GOT3 (cell line): ENCODE results near the gene DHX35.

Experiments
- DNase-seq: peaks from one replicate; lab custom pipeline; 2025; ENCODE audit warnings: mixed read lengths; lab: John Stamatoyannopoulos, UW

The DHX35 gene, protein sequence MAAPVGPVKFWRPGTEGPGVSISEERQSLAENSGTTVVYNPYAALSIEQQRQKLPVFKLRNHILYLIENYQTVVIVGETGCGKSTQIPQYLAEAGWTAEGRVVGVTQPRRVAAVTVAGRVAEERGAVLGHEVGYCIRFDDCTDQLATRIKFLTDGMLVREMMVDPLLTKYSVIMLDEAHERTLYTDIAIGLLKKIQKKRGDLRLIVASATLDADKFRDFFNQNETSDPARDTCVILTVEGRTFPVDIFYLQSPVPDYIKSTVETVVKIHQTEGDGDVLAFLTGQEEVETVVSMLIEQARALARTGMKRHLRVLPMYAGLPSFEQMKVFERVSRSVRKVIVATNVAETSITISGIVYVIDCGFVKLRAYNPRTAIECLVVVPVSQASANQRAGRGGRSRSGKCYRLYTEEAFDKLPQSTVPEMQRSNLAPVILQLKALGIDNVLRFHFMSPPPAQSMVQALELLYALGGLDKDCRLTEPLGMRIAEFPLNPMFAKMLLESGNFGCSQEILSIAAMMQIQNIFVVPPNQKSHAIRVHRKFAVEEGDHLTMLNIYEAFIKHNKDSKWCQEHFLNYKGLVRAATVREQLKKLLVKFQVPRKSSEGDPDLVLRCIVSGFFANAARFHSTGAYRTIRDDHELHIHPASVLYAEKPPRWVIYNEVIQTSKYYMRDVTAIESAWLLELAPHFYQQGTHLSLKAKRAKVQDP

DNA sequence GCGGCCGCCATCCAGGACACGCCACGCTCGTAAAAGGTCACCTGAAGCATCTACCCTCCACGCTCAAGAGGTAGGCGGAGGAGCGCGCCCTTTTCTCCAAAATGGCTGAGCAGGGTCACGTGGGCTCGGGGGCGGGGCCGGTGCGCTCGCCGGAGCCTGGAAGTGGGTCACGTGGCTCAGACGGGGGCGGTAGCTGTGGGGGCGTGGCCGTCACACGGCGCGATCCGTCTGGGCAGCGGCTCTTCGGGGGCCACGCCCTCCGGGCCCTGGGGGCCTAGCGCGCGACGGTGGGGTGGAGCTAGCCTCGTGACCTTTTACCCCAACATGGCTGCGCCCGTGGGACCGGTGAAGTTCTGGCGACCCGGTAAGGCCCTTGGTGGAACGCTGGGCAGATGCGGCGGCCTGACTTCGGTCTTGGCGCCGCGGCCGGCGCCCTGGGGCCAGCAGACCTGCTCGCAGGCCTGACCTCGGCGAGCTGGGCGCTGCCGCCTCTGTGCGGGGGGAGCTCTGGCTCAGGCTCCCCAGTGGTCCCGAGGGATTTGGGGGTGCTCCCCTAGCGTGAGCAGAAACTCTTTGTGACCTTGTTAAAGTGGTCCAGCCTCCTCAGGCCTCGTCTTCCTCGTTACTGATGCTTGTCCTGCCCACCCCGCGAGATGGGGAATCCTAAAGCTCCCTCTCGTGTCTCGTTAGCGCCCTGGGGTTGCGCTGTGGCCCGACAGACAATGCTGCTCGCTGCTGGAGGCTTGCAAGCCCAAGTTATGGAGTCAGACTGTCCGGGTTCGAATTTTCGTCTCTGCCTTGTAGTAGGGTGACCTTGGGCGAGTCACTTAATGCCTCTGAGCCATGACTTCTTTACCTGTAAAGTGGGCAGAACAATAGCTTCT, at the start of gene DHX35:
TSS of gene DHX35 (plus strand) at position 301 of the 884 bp plus-strand sequence. CDS start at position 325, 24 bp downstream.
- DNase-seq, result peak; percentile 98

DNA sequence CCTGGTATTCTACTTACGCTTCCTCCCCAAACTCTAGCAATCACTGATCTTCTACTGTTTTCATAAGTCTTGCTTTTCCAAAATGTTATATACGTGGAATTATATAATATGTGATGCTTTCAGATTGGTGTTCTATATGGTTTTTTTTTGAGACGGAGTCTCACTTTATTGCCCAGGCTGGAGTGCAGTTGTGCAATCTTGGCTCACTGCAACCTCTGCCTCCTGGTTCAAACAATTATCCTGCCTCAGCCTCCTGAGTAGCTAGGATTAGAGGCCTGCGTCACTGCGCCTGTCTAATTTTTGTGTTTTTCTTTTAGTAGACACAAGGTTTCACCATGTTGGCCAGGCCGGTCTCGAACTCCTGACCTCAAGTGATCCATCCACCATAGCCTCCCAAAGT, 46.8 kb upstream of the DHX35 start:
- no peak for DNase-seq

DNA sequence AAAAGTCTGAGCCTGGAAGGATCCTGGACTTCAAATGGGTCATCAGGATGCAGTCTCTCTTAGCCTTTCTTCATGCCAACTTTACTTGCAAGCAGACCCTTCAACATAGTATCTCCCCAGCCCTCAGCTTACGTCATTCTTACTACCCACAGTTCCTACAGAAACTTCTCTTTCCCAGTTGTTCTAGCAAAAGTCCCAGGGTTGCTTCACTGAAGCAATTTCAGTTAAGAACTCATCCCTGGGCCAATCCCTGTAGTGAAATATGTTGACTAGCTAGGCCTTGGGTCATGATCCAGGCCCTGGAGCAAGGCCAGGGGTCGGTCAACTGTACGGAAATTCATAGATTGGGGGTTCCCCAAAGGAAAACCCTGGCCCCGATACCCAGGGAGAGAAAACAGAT, 44.5 kb upstream of the DHX35 start:
- no peak for DNase-seq

DNA sequence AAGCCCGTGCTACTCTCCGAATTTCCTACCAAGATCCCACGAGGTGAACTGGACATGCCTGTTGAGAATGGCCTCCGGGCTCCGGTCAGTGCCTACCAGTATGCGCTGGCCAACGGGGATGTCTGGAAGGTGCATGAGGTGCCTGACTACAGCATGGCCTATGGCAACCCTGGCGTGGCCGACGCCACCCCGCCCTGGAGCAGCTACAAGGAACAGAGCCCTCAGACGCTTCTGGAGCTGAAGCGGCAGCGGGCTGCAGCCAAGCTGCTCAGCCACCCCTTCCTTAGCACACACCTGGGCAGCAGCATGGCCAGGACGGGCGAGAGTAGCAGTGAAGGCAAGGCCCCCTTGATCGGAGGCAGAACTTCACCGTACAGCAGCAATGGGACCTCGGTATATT, 44.0 kb upstream of the DHX35 start:
- DNase-seq, result no peak

DNA sequence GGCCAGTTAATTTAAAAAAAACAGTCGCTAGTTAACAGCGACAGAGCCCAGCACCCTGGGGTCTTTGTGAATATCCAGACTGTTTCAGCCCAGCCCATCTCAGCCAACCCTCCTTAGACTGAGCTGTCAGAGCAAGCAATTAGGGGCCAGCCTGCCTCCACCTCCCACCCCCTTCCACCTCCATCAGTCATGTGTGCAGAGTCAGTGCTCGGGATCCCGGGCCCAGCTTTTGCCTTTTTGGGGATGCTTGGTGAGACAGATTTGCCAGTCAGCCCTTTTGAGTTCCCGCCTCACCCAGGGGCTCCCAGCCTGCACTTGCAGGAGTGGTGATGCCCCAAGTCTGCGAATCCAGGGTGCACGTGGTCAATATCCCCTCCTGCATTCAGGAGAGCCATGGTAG, 42.5 kb upstream of the DHX35 start:
- no peak for DNase-seq

DNA sequence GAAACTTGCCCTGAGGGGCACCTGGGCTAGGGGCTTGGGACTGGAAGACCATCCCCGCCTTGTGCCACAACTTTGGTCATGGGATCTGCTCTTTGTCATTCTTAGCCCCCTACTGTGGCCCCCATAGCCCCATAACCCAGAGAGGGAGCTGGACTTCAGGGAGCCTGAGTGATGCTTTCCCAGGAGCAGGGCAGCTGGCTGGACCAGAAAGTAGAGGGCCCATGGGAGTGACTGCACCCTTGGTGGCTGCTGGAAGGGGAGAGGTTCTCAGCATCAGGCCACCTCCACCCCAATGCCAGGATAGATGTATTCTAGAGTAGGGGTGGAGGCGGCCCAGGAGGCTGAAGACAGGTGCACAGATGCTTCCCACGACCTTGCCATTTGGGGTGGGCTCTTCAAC, 41.7 kb upstream of the DHX35 start:
- DNase-seq, result no peak

DNA sequence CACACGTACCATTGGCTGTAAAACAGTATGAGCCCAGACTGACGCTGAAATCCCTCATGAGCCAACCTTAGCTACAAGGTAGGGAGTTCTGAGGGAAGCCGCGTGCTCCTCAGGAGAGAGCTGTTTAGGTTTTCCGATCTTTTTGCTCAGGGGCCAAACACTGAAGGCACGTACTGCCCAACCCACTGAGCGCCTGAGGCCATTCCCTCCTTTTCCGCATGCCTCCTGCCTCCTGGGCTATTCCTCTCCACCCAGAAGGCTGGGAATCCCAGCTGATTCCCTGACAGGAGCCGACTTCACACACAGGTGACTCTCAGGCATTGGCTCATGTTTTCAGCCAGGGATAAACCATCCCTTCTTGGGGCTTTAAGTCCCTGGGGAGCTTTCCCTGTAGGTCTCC, 41.3 kb upstream of the DHX35 start:
- DNase-seq, result no peak

DNA sequence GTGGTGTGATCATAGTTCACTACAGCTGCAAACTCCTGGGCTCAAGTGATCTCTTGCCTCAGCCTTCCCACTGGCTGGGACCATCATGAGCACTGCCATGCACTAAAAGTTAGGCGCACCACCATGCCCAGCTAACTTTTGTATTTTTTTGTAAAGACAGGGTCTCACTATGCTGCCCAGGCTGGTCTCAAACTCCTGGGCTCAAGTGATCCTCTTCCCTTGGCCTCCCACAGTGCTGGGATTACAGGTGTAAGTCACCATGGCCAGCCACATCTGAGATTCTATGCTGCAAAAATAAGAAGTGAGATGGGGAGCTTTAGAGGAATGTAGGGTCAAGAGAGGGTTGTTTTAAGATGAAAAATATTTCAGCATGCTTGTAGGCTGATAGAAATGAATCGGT, 37.4 kb upstream of the DHX35 start:
- DNase-seq, result no peak

DNA sequence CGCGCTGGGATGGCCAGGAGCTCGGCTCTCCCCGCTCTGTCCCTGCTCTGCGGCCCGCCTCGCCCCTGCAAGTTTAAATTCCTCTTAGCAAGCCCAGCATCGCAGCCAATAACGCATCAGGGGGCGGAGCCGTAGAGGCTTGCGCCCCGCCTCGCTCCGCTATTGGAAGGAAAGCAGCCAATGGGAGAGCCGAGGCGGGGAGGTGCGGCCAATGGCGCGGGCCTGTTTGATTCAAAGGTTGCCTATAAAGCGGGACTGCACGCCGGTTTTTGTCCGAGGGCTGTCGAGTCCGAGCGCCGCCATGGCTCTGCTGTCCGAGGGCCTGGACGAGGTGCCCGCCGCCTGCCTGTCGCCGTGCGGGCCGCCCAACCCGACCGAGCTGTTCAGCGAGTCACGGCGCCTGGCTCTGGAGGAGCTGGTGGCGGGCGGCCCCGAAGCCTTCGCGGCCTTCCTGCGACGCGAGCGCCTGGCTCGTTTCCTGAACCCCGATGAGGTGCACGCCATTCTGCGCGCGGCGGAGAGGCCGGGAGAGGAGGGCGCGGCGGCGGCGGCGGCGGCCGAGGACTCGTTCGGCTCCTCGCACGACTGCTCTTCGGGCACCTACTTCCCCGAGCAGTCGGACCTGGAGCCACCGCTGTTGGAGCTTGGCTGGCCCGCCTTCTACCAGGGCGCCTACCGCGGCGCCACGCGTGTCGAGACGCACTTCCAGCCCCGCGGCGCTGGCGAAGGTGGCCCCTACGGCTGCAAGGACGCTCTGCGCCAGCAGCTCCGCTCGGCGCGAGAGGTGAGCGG, 35.8 kb upstream of the DHX35 start, which contains the start of gene FAM83D:
TSS of gene FAM83D (plus strand) at position 276 of the 792 bp plus-strand sequence. CDS start at position 302, 26 bp downstream.
- peak; percentile 97 for DNase-seq

DNA sequence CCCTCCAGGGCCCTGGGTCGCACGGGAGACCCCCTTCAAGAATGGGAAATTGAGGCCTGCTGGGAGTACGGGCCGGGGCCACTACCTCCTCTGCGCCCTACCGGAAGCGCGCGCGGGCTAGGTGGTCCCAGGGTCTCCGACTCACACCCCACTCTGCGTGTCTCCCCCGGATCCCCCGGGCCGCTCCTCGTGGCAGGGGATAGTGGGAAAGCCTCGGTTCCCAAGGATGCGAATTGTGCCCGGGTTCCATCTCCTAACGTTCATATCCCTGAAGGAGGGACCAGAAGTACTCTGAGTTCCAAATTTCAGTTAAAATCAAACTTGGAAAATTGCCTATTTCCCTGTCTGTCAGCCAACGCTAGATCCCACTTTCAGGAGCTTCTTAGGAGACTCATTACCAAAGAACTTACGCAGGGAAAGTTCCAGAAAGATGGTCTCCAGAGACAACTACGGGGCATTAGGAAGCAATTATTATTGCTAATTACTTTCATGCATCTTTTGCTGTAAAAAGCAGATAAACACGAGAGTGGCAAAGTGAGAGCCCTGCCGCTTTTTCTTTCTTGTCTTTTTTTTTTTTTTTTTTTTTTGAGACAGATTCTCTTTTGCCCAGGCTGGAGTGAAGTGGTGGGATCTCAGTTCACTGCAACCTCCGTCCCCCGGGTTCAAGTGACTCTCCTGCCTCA, 35.1 kb upstream of the DHX35 start:
- DNase-seq, result no peak

DNA sequence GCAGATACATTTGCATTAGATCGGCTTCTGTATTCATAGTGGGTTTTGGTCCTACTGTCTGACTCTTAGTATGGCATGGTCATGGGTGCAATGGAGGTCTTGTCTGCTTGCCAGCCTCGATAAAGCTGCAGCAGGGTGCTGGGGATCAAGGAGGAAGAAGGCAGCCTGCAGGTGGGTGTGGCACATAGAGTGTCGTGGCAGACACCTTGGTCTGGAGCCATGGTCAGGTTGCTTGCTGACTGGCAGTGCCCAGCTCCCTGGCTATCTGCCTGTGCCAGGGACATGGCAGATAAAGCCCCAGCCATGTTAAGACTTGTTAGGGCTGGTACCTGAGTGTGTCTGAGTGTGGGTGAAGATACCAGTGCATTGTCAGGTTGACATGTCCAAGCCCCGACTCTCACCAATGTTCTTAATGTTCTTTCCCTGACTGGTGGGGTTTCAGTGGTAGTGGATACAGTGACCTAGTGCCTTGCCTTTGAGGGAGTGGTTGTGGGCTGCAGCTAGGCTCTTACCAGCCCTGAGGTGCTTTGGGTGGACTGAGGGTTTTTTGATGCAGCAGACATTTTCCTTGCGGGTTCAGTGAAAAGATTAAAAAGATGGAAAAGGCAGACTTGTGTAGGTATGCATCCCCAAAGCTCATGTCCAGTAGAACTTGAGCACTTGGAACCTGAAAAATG, 34.1 kb upstream of the DHX35 start:
- no peak for DNase-seq

DNA sequence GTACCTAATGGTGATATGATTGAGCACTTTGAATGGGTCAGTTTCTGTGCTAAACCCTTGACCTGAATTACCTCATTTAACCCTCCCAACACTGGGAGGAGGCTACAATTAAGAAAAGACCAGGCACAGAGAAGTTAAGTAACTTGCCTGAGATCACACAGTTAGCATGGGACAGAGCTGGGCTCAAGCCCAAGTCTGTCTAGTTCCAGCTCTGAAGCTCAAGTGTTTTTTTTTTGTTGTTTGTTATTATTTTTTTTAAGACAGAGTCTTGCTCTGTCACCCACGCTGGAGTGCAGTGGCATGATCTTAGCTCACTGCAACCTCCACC, 31.9 kb upstream of the DHX35 start:
- no peak for DNase-seq

DNA sequence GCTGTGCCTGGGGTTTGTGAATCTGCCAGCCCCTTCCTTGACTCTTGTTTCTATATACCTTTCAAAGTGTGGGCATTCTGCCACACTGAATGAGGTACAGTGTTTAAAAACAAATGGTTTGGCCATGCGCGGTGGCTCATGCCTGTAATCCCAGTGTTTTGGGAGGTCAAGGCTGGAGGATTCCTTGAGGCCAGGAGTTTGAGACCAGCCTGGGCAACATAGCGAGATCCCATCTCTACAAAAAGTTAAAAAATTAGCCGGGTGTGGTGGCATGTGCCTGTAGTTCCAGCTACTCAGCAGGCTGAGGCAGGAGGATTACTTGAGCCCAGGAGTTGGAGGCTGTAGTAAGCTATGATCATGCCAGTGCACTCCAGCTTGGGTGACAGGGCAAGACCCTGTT, 30.2 kb upstream of the DHX35 start:
- DNase-seq, result no peak

DNA sequence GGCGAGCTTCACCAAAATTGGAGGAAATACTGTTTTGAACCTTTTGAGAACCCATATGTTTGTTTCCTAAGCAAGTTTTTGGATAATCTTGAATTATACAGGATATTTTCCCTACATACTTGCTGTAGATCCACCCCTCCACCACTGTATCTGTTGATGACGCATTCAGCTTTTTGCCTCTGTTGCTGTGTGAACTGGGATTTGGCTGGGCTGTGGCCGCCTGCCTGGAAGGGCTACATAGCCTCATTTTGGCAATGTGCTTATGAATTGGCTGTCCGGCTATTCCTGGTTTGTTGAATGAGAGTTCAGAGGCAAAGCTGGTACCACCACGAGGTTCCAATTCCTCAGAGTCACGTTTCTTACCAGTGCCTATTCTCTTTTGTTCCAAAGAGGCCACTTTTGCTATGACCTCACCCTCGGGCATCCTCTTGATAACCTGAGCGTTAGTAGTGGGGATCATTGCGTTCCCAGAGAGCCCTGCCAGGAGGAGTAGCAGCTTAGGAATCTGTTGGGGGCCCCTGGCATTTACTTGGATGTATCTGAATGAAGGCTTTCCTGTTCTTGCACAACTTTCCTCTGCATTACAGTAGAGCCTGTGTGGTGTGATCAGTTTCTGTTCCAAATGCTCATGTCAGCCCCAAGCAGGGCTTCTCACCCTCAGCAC, 29.6 kb upstream of the DHX35 start:
- no peak for DNase-seq

DNA sequence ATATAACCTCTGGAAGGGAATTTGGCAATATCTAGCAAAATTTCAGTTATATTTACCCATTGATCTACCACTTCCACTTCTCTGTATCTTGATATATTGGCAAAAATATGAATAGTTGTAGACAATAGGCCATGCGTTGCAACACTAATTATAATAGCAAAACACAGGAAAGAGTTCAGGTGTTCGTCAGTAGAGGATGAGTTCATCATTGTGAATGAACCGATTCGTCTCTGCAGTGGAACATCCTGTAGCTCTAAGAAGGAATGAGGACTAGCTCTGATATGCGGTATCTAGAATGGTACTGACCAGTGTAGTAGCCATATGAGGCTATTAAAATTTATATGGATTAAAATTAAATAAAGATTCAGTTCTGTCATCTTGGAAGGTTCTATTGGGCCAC, 27.6 kb upstream of the DHX35 start:
- DNase-seq, result no peak

DNA sequence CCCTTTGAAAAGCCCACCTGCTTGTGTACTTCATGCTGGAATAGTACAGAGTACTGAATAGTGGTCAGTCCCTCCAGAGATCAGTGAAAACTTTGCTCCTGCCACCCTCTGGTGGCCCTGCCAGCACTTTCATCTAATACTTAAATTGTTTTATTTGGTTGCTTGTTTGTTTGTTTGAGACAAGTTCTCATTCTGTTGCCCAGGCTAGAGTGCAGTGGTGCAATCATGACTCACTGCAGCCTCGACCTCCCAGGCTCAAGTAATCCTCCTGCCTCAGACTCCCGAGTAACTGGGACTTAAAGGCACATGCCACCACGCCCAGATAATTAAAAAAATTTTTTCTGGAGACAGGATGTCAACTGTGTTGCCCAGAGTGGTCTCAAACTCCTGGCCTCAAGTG, 26.9 kb upstream of the DHX35 start:
- DNase-seq, result no peak

DNA sequence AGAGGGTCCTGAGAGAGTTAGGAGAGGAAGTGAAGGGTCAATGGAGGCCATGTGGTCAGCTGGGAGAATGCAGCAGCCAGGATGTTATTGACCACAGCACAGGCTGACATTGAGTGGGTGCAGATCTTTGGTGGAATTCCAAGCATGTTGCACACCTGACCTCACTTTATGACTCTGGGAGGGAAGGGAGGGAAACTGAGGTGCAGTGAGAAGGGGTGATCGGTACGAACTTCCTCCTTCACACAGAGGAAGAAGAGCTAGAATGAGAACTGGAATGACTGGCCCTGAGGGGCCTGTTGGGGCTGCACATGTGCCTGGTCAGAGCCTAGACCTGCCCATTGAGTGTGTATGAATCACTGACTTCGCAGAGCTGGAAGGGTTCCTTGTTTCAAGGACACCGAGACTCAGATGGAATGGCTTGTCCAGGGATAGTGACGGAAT, 26.2 kb upstream of the DHX35 start:
- DNase-seq, result no peak

DNA sequence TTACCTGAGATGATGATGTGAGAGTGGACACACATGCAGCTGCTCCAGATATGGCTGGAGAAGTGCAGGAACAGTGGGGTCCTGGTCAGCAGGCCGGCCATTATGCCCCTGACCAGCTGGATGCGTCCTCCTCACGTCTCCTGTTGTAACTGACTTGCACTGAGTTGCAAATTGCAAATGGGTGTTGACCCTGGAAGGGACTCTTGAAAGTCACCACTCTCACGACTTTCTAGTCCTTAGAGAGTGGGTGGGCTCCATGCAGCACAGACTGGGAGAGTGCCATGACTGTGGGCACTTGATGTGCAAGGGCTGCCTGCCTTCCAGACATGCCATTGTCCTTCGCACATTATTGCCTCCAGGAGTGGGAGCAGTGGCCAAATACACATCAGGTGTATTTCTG, 25.1 kb upstream of the DHX35 start:
- DNase-seq, result no peak

DNA sequence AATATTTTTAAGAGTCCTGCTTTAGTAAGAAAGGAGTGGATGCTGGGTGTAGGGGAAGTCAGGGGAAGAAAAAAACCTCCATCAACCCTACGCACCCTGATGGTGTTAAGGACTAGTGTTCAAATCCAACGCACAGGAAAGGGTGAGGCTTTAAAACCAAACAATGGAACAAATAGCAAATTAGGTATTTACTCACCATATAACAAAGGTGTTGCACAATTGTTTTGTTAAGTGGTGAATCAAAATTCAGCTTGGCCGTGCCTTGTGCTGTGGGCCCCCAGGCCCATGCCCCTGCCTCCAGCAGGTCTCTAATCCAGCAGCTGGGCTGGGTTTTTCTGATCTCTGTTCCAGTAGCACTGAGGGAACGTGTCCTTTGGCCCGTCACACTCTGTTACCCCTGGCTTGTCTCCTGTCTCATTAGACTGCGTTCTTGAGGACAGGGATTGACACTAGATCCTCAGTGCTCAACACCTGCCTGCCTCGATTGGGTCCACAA, 24.1 kb upstream of the DHX35 start:
- no peak for DNase-seq

DNA sequence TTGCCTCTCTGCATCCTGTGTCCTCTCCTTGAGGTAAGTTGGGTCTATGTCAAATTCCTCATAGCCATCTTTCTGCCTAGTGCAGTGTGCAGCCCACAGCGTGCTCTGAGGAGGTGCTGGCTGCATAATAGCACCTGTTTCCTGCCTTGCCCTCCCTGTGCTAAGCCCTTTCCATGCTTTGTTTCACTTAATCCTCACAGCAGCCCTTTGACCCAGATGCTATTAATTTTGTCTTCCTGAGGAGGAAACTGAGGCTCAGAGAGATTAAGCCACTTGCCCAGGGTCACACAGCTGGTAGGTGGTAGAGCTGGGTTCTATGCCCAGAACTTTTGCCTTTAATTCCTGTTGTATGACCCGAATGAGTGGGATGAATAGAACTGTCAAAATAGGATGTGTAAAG, 22.5 kb upstream of the DHX35 start:
- DNase-seq, result no peak
